Vagina (tissue), 2 donors: ENCODE data around the gene GPD2. TPM values are rescaled to one million over a fixed set of nuclear protein-coding genes. Genes with fewer than 3 reads are reported as not detected.

Experiments used
- DNase-seq, 2 donors: peaks; one replicate each; pipeline ENCODE4 v3.0.0-alpha.2; 2017; ENCODE audit errors: extremely low spot score in 2 of 2
- H3K27ac ChIP-seq: fragments of 200-600 bp; sonication (generic); one replicate; pipeline ENCODE4 v1.5.1; 2019
- H3K27me3 ChIP-seq: fragments of 200-600 bp; sonication (generic); one replicate; pipeline ENCODE4 v1.5.1; 2019
- H3K36me3 ChIP-seq, 2 donors: fragments of 200-600 bp; sonication (generic); one replicate each; pipeline ENCODE4 v1.5.1; 2017 to 2019
- H3K4me1 ChIP-seq: fragments of 200-600 bp; sonication (generic); one replicate; pipeline ENCODE4 v1.5.1; 2019
- H3K4me3 ChIP-seq, 2 donors: fragments of 200-600 bp; sonication (generic); 1 replicate in 1 of 2; 2 replicates in 1 of 2; pipeline ENCODE4 v1.5.1; 2016 to 2019
- H3K9me3 ChIP-seq: fragments of 200-600 bp; sonication (generic); one replicate; pipeline ENCODE4 v1.5.1; 2019
- CTCF ChIP-seq, 3 experiments: fragments of 450-650 bp in 2 of 3; fragments of 200-600 bp in 1 of 3; sonication (generic) in 1 of 3; IDR thresholded peaks; one replicate each; pipeline ENCODE4 v1.5.1; 2017 to 2019; ENCODE audit warnings: antibody characterized with exemption in 3 of 3, mild to moderate bottlenecking in 2 of 3, moderate library complexity in 2 of 3
- POLR2A ChIP-seq, 2 donors: fragments of 450-650 bp; IDR thresholded peaks; one replicate each; pipeline ENCODE4 v1.6.1; 2017; ENCODE audit warnings: antibody characterized with exemption in 2 of 2, mild to moderate bottlenecking in 2 of 2, moderate library complexity in 2 of 2
- POLR2AphosphoS5 ChIP-seq, 2 donors: sonication (generic); formaldehyde crosslinking; IDR thresholded peaks; one replicate each; pipeline ENCODE4 v1.9.0; 2017; ENCODE audit warnings: antibody characterized with exemption in 2 of 2, mild to moderate bottlenecking in 2 of 2, low read depth in 1 of 2; ENCODE audit not compliant: insufficient read depth in 1 of 2
- intact Hi-C: fragments of 100-400 bp; cut with DNase I; formaldehyde crosslinking; loops from one replicate; pipeline ENCODE4 v1.15.1; 2023
- total RNA-seq: library from RNA; depleted of rRNA; stranded (reverse); fragments of >200 nt; gene quantifications from one replicate; pipeline ENCODE4 v1.2.3, GENCODE V29; 2016

Gene GPD2
- 30.4 TPM for total RNA-seq

- H3K4me1 ChIP-seq, result peaks cover 38% of the 10 kb centered on the region
- intact Hi-C loops, result loop anchor here (10.0 kb wide), 1 partner anchor 91 kb away; no protein-coding TSS in a partner anchor
- no peaks in the 10 kb centered on the region for H3K9me3 ChIP-seq
- TF ChIP-seq POLR2AphosphoS5 (IDR thresholded peaks at IDR 0.05; ENCODE audit: insufficient read depth in 1 of 2, low read depth in 1 of 2) (peak in 1 of 2 donors; percentile 88), CTCF (IDR thresholded peaks at IDR 0.05) (no peak), POLR2A (IDR thresholded peaks at IDR 0.05) (peak in 1 of 2 donors; percentile 63)
- peak within 1 kb of the TSS; percentile 94 for H3K27ac ChIP-seq
- no peaks in the 10 kb centered on the region for H3K36me3 ChIP-seq
- DNase-seq, result peak in 1 of 2 donors; percentile 91
- H3K27me3 ChIP-seq, result no peaks in the 10 kb centered on the region
- H3K4me3 ChIP-seq, result peak within 1 kb of the TSS; percentile 55 to 66
These were observed at the start of gene GPD2 for GRCh38 chr2:156435718-156436496. GPD2 (plus strand) TSS chr2:156436379; CDS start chr2:156476106, 39,727 bp downstream.

GRCh38 chr2:156394033-156394741, 42.0 kb upstream of the GPD2 start:
- Histone ChIP-seq H3K9me3 (no peaks in the 10 kb centered on the region), H3K36me3 (no peaks in the 10 kb centered on the region), H3K27ac (no peak overlapping the region), H3K27me3 (no peaks in the 10 kb centered on the region), H3K4me3 (no peak overlapping the region), H3K4me1 (peaks cover 4% of the 10 kb centered on the region)
- intact Hi-C loops, result no loop called here
- no peak for DNase-seq
- TF ChIP-seq POLR2AphosphoS5 (IDR thresholded peaks at IDR 0.05; ENCODE audit: insufficient read depth in 1 of 2, low read depth in 1 of 2), result no peak
- no peak for TF ChIP-seq POLR2A (IDR thresholded peaks at IDR 0.05)
- no peak for TF ChIP-seq CTCF (IDR thresholded peaks at IDR 0.05)

GRCh38 chr2:156396126-156396525, 40.1 kb upstream of the GPD2 start:
- Histone ChIP-seq H3K4me1 (peaks cover 13% of the 10 kb centered on the region), H3K36me3 (no peaks in the 10 kb centered on the region), H3K27me3 (no peaks in the 10 kb centered on the region), H3K27ac (no peak overlapping the region), H3K4me3 (no peak overlapping the region), H3K9me3 (no peaks in the 10 kb centered on the region)
- intact Hi-C loops, result no loop called here
- TF ChIP-seq CTCF (IDR thresholded peaks at IDR 0.05) (no peak), POLR2AphosphoS5 (IDR thresholded peaks at IDR 0.05; ENCODE audit: insufficient read depth in 1 of 2, low read depth in 1 of 2) (no peak), POLR2A (IDR thresholded peaks at IDR 0.05) (no peak)
- no peak for DNase-seq

- no peaks in the 10 kb centered on the region for H3K27me3 ChIP-seq
- H3K4me3 ChIP-seq, result no peak overlapping the region
- no peaks in the 10 kb centered on the region for H3K9me3 ChIP-seq
- H3K27ac ChIP-seq, result no peak overlapping the region
- intact Hi-C loops, result no loop called here
- H3K4me1 ChIP-seq, result peaks cover 13% of the 10 kb centered on the region
- H3K36me3 ChIP-seq, result no peaks in the 10 kb centered on the region
- no peak for DNase-seq
- TF ChIP-seq CTCF (IDR thresholded peaks at IDR 0.05) (no peak), POLR2AphosphoS5 (IDR thresholded peaks at IDR 0.05; ENCODE audit: insufficient read depth in 1 of 2, low read depth in 1 of 2) (no peak), POLR2A (IDR thresholded peaks at IDR 0.05) (no peak)
These were observed 39.0 kb upstream of the GPD2 start for GRCh38 chr2:156397229-156397628.
